Amniotic stem cell (primary cell): ENCODE data around the gene GLIS2.

Experiments
- DNase-seq: peaks from one replicate; lab custom pipeline; 2025; lab: John Stamatoyannopoulos, UW

Gene GLIS2

DNA sequence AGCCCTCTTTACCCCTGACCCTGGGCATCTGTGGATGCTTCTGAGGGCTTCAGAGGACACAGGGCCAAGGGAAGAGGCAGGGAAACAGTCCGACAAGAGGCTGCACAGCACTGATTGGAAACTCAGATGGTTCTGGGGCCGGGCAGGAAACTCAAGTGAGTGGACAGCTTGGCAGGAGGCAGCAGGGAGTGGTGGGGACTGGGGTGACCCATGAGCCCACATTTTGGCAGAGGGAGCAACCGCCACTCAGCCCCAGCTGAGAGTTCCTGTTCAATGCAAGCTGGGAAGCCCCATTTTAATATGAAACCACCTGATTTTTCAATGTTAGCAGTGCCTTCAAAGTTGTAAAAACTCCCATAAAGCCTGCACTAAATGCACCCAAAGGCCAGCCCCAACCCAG, 54.3 kb downstream of the GLIS2 start:
- no peak for DNase-seq

DNA sequence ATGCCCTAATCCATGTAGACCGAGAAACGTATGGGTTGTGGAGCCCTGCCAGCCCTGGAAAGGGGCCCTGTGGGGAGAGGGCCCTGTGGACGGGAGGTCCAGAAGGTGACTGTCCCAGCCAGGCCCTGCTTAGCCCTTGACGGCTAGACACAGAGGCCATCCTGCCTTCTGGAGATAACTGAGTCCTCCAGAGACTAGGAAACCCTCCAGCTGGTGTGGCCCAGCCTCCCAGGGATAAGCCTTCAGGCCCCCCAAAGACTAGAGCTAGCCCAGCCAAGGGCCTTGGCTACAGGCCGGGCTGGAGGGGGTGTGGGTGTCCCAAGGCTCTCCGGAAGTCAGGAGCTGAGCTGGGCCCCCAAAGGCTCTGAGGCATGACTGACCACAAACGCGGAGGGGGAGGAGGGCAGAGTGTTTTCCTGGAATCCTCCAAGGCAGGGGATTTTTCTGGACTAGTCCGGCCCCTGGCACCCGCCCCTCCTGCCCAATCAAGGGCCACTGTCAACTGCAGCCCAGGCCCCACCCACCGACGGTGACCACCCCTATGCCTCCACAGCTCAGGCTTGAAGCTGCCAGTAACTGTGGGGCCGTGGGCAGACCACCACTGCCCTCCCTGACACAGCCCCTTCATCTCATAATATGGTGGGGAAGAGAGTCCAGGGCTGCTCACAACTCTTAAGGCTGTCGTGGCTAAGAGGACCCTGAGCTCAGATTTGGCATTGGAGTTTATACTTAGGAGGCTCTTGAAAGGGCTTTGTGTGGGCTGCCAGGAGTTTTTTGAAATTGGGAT, 54.9 kb downstream of the GLIS2 start:
- DNase-seq, result no peak

DNA sequence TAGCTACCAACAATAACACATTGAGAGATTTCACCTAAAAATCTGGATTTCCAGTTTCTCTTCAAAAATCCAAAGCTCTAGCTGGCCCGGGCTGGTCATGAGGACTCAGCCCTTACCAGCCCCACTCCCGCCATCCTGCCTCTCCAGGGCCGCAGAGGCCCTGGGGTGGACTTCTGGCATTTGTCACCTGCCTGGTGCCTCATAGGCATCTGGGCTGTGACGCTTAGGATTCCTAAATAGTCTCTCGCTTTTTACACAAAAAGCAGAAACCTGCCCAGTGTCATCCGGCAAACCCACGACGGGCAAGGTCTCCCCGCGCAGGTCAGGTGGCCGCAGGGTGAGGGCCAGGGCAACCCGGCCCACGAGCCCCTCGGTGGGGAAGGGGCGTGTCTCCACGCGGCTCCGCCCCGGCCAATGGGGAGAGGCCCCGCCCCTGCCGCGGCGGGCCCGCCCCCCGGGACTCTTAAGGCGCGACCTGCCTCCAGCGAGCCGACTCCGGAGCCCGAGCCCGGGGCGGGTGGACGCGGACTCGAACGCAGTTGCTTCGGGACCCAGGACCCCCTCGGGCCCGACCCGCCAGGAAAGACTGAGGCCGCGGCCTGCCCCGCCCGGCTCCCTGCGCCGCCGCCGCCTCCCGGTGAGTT, 55.6 kb downstream of the GLIS2 start, which contains the start of gene VASN:
Gene VASN (plus strand): TSS at position 492 of the 644 bp plus-strand sequence. CDS start 9,030 bp downstream, outside the sequence.
- no peak for DNase-seq

DNA sequence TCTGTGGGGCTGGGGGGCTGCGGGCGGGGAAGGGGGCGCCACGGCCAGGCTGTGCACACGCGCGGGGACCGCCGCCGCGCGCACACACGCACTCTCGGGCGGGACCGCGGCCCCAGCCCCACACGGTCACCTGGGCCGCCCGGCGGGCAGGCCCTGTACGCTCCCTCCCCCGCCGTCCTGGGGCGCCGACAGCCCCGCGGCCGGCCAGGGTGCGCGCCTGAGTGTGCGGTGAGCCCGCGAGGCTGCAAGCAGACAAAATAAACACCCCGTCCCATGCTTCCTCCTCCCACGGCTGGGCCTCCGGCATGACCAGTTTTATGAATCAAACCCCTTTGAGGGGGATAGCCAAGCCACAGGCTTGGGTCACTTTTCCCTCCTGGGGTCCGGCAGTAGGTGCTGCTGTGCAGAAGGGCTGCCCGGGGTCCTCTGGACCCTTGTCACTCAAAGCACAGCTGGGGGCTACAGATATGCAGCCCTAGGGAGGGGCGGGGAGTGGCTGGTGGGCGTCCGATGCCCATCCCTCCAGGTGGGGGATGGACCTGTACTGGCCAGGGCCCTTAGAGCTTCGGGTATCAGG, 56.2 kb downstream of the GLIS2 start:
- no peak for DNase-seq

DNA sequence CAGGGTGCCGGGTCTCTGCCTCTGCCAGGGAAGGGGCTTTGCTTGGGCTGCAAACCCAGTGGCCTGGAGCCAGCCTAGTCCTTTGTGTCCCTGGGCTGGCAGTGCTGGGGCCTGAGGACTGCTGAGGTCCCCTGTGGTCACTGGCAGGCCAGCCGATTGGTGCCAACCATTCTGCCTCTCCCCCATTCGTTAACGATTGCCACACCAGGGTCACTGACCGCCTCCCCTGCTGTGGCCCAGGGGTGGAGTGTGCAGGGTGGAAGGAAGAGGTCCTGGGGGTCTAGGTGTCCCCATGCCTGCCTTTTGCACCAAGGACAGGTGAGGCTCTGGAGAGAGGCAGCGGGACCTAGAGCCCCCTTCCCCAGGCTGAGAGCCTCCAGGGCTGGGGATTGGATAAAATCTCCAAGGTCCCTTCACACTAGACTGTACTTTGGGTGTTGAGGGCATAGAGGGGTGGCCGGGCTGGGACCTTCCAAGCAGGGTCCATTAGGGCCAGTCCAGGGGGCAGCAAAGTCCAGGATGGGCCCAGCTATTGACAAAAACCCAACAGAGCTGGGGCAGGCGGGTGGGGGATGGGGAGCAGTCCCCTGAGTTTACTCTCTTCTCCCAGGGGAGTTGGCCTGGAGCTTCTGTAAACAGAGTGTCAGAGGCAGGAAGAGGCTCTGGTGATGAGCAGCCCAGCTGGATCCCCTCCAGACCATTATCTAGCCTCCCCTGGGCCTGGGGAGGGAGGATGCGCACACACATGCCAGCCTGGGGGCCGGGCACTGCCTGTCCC, 56.9 kb downstream of the GLIS2 start:
- DNase-seq, result no peak

DNA sequence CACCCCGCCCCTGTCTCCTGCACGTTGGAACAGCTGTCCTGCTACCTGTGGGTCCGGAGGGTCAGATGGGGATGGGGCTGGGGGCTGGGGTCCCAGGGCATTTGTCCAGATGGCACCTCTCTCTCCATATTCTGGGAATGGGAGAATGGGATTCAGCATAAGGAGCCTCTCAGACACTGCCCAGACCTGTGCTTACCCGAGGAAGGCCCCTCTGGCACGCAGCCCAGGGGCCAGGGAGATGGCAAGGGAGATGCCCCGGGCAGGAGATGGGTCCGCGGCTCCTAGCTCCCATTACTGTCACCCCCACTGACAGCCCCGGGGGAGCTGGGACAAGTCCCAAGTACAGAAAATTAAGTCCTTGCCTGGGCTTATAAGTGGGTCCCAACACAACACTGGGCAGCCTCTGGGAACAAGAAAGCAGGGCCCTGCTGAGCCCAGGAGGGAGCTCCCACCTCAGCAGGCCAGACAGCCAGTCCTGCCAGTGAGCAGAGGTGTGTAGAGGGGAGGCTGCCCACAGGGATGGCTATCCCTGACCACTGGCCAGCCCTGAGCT, 57.6 kb downstream of the GLIS2 start:
- DNase-seq, result no peak

DNA sequence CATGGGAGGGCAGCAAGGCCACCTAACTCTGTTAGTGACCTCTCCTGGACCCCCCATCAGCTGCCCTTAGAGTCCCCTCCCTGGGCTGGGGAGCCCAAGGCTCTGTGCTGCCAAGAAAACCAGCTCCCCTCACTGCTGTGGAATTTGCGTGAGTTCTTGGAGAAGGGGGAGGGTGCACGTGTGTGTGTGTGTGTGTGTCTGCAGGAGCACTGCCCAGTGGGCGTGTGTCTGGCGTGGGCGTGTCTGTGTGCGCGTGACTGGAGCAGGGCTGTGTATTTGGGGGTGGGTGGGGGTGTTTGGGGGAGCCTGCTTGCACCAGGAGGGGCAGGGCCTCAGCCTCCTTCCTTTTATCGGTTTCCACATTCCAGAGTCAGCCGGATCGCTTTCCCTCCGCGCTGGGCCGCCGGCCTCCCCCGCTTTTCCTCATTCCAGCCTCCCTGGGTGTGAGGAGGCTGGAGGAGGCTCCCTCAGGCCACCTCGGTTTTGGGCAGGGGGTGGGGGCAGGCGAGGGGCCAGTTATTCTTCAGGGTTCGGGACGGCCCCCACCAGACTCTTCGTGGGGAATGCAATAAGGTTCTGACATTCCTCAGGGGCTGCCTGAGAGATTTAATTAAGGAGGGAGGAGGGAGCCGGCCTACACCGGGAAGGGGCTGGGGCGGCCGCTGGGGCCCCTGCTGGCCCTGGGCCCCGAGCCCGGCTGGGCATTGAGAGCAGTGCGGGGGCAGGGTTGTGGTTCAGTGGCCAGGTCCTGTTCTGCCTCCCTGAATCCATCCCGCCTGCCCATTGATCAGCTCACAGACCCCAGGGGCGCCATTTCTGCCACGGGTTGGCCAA, 58.3 kb downstream of the GLIS2 start:
- DNase-seq, result peak; percentile 76

DNA sequence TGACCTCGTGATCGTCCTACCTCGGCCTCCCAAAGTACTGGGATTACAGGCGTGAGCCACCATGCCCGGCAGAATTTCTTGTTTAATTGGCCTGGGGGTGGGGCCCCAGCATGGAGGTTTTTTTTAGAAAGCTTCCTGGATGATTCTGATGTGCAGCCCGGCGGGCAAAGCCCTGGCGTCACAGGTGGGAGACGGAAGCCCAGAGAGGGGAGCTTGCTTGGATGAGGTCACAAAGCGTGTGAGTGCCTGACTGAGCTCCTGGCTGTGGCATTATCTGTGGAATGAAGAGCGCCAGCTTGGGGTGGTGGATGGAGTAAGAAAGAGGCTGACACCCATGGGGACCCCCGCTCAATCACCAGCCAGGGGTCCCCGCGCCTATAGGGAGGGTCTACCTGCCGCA, 59.9 kb downstream of the GLIS2 start:
- DNase-seq, result no peak

DNA sequence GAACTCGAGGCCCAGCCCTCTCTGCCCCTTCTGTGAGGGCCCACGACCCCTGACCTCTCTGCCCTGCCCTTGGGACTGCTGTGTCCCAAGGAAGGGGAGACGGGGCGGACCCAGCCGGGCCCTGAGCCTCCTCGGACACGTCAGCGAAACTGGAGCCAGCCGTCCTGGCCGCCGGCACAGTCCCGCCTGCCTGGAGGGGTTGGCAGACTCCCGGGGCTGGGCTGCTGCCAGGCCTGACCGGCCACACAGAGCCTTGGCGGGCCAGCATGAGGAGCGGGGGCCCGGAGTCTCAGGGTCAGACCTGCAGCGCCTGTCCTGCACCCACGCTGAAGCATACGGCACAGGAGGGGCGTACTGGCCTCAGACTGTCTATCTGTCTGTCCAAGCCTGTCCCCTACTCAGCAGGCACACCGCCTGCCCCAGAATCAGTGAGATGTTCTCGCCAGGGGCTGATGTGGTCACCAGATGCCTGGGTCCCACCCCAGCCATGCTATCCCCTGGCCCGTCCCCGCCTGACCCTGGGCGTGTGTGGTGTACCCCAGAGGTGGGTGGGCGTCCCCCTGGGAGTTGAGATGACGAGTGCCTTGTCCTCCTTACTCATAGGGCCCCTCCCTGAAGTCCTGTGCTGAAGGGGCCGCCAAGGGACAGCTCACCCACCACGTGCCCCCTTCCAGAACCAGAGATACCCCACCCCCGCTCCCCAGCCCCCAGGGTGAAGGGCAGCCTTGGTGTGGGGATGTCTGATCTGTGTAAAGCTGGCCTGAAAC, 60.4 kb downstream of the GLIS2 start:
- peak; percentile 36 for DNase-seq

DNA sequence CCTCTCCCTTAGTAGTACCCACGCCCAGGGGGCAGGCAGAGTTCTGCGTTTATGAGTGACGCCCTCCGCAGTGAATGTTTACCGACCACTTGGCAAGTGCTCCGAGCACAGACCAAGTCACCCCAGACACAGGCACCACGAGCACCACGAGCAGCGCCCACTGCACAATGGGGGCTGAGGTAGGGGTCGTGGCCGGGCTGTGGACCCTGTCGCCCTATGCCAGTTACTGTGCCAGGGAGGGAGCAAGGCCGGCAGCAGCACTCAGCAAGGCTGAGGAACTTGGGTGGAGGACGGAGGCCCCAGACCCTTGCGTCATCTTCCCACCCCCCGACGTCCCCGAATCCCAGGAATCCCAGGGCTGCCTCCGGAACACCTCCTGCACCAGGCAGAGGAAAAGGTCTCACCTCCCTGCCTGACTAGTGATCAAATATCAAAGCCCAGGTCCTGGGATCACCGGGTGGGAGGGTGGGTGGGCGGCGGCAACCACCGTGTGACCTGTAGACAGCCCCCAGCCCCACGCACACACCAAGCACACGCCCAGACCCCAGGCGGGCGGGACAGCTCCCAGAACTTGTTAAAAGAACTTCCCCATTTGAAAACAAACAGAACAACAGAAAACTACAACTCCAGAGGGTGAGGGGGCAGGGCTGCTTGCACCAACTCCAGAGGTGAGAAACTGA, 61.2 kb downstream of the GLIS2 start:
- no peak for DNase-seq

DNA sequence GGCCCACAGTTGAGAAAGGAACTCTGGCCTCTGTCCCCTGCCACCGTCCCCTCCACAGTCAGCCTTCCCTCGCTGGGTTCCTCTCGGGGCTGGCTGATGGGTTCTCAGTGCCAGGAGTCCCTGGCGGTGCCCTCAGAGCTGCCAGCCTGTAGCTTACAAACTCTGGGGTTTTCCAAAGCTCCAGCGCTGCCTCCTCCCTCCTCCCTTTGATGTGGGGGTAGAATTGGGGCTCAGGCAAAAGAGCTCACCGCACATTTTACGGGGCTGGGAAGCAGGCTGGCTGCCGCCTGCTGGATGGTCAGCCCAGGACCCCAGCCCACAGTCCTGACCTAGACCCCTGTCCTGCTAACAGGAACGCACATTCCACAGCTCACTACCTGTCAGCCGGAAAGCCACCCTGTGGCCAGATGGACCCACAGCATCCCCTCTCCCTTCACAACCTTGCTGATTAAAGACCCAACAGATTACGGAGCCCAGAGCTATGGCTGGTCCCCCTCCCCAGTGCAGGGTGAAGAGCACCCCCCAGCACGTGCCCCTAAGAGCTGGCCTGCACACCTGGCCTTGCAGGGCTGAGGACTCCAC, 61.8 kb downstream of the GLIS2 start:
- no peak for DNase-seq

DNA sequence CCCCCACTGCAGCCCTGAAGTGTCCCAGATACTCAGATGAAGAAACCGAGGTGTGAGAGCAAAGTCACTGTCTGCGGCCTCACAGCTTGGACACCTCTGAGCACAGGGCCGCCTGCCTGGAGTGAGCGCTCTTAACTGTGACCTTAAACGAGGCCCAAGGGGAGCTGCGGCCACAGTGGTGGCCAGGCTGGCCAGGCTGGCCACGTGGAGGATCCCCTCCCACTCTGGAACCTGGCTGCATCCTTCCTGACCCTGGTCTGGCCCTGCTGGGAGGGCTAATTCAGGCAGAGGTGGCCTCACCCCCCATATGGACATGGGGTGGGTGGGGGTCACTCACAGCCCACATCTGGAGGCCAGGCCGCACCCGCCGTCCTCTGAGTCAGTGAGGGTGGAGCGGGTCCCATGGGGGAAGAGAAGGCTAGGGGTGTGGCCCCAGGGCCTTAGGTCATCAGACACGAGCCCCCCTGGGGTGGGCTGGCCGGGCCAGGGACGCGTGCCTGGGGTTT, 62.3 kb downstream of the GLIS2 start:
- no peak for DNase-seq

DNA sequence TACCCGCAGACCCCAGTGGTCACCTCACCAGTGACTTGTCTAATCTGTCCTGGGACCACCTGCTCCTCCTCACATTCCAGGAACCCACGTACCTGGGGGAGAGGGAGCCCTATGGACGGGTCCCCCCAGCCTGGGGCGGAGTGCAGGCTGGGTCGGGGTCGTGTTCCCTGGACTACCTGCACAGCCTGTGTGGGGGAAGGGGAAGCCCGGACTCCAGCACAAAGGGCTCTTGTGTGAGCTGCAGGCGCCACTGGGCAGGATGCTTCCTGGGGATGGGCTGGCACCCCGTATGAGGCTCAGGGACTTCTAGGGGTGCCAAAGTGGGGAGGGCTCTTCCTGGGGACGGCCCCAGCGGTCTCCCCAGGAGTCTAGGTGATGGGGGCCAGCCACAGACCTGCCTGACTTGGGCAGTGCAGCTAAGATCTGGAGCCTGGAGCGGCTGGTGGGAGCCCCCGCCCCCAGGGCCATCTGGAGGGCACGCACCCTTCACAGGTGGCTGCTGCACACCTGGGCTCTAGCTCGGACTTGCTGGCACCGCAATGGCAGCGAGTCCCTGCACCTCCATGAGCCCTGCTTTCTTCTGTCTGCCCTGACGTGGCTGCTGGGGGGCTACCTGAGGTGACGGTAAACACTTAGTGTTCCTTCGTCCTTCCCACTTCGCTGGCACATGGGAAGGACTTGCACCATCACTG, 63.3 kb downstream of the GLIS2 start:
- DNase-seq, result no peak

DNA sequence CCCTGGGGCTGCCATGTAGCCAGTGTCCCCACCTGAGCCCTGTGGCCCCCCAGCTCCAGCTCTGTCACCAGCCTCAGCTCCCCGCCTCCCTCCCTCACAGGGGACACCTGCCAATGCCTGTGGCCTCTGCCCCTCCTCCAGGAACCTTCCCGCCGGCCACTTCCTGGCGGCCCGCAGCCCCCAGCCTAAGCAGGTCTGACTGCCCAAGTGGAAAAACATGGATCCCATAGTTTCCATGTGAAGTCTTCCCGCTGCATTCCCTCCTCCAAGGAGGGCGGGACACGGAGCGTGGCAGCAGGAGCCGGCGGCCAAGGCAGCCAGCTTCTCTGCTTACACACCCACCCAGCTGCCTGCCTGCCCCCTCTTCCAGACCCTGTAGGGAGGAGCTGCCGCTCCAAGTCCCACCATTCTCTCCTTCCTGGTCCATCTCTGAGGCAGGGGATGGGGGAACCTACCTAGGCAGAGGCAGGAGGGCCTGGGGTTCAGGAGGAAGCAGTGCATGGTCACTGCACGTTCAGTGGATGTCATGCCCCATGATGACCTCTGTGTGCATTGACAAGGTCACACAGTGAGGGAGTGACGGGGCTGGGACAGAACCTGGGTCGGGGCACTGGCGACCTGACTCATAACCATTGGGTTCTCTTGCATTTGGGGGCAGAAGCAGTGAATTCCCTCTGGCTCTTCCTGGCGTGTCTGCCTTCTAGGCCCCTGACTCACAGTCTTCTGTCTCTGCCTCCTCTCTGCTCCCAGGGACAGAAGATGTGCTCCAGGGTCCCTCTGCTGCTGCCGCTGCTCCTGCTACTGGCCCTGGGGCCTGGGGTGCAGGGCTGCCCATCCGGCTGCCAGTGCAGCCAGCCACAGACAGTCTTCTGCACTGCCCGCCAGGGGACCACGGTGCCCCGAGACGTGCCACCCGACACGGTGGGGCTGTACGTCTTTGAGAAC, 64.5 kb downstream of the GLIS2 start:
- no peak for DNase-seq

DNA sequence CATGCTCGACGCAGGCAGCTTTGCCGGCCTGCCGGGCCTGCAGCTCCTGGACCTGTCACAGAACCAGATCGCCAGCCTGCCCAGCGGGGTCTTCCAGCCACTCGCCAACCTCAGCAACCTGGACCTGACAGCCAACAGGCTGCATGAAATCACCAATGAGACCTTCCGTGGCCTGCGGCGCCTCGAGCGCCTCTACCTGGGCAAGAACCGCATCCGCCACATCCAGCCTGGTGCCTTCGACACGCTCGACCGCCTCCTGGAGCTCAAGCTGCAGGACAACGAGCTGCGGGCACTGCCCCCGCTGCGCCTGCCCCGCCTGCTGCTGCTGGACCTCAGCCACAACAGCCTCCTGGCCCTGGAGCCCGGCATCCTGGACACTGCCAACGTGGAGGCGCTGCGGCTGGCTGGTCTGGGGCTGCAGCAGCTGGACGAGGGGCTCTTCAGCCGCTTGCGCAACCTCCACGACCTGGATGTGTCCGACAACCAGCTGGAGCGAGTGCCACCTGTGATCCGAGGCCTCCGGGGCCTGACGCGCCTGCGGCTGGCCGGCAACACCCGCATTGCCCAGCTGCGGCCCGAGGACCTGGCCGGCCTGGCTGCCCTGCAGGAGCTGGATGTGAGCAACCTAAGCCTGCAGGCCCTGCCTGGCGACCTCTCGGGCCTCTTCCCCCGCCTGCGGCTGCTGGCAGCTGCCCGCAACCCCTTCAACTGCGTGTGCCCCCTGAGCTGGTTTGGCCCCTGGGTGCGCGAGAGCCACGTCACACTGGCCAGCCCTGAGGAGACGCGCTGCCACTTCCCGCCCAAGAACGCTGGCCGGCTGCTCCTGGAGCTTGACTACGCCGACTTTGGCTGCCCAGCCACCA, 65.4 kb downstream of the GLIS2 start:
- no peak for DNase-seq

DNA sequence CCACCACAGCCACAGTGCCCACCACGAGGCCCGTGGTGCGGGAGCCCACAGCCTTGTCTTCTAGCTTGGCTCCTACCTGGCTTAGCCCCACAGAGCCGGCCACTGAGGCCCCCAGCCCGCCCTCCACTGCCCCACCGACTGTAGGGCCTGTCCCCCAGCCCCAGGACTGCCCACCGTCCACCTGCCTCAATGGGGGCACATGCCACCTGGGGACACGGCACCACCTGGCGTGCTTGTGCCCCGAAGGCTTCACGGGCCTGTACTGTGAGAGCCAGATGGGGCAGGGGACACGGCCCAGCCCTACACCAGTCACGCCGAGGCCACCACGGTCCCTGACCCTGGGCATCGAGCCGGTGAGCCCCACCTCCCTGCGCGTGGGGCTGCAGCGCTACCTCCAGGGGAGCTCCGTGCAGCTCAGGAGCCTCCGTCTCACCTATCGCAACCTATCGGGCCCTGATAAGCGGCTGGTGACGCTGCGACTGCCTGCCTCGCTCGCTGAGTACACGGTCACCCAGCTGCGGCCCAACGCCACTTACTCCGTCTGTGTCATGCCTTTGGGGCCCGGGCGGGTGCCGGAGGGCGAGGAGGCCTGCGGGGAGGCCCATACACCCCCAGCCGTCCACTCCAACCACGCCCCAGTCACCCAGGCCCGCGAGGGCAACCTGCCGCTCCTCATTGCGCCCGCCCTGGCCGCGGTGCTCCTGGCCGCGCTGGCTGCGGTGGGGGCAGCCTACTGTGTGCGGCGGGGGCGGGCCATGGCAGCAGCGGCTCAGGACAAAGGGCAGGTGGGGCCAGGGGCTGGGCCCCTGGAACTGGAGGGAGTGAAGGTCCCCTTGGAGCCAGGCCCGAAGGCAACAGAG, 66.3 kb downstream of the GLIS2 start:
- DNase-seq, result no peak
